Body of pancreas (tissue), 4 donors: ENCODE data around the gene PTPN14.

Experiments used
- CTCF ChIP-seq, 7 experiments: fragments of 450-650 bp in 4 of 7; fragments of 200-600 bp in 3 of 7; sonication (generic) in 3 of 7; IDR thresholded peaks; one replicate each; pipeline ENCODE4 v1.5.1; 2016 to 2019; ENCODE audit warnings: antibody characterized with exemption in 7 of 7
- POLR2A ChIP-seq, 3 donors: fragments of 450-650 bp; IDR thresholded peaks; one replicate each; pipeline ENCODE4 v1.6.1; 2016; ENCODE audit warnings: antibody characterized with exemption in 3 of 3, mild to moderate bottlenecking in 2 of 3

GRCh38 chr1:214314178-214314843, 237.1 kb downstream of the PTPN14 start:
- TF ChIP-seq CTCF (IDR thresholded peaks at IDR 0.05), result no peak
- TF ChIP-seq POLR2A (IDR thresholded peaks at IDR 0.05), result no peak
